SK-N-SH (cell line): Measurements from ENCODE around the gene C1orf210.

Source experiments
- ELF1 ChIP-seq: IDR thresholded peaks from 2 replicates; pipeline ENCODE4 v1.4.0; 2012
- EZH2phosphoT487 ChIP-seq: fragments of 200-600 bp; sonication (generic); IDR thresholded peaks from 2 replicates; pipeline ENCODE4 v1.6.1; 2017; ENCODE audit warnings: low read depth, mixed run types, mild to moderate bottlenecking, antibody characterized with exemption, moderate library complexity, borderline replicate concordance
- GATA2 ChIP-seq: sonication (generic); formaldehyde crosslinking; IDR thresholded peaks from 2 replicates; pipeline ENCODE4 v1.5.0; 2020; ENCODE audit warnings: mild to moderate bottlenecking, missing genetic modification reagents
- POLR2AphosphoS5 ChIP-seq: IDR thresholded peaks from 2 replicates; pipeline ENCODE4 v1.6.1; 2012; ENCODE audit warnings: low read depth, low read length
- RFX5 ChIP-seq: IDR thresholded peaks from 2 replicates; pipeline ENCODE4 v1.6.1; 2012; ENCODE audit warnings: mild to moderate bottlenecking, improper control_type of control experiment, low read length
- TAF1 ChIP-seq: IDR thresholded peaks from 2 replicates; pipeline ENCODE4 v1.6.1; 2012; ENCODE audit warnings: low read depth, mild to moderate bottlenecking, low read length, moderate library complexity, borderline replicate concordance
- YY1 ChIP-seq: IDR thresholded peaks from 2 replicates; pipeline ENCODE4 v1.4.0; 2012; ENCODE audit warnings: low read depth, mild to moderate bottlenecking
- TF ChIP-seq, protein P1 (sequence below): fragments of 200-600 bp; sonication (generic); IDR thresholded peaks from 2 replicates; pipeline ENCODE4 v1.6.1; 2017; ENCODE audit warnings: antibody characterized with exemption, mild to moderate bottlenecking, moderate library complexity
- TF ChIP-seq, protein P2 (sequence below): fragments of 150-350 bp; IDR thresholded peaks from 2 replicates; pipeline ENCODE4 v1.6.1; 2017; ENCODE audit warnings: antibody characterized with exemption, low read length, low read depth, borderline replicate concordance
- TF ChIP-seq, protein P3 (sequence below): IDR thresholded peaks from 2 replicates; pipeline ENCODE4 v1.4.0; 2012; ENCODE audit warnings: low read depth, borderline replicate concordance
- TF ChIP-seq, protein P4 (sequence below): IDR thresholded peaks from 2 replicates; pipeline ENCODE4 v1.4.0; 2012; ENCODE audit warnings: low read depth

DNA sequence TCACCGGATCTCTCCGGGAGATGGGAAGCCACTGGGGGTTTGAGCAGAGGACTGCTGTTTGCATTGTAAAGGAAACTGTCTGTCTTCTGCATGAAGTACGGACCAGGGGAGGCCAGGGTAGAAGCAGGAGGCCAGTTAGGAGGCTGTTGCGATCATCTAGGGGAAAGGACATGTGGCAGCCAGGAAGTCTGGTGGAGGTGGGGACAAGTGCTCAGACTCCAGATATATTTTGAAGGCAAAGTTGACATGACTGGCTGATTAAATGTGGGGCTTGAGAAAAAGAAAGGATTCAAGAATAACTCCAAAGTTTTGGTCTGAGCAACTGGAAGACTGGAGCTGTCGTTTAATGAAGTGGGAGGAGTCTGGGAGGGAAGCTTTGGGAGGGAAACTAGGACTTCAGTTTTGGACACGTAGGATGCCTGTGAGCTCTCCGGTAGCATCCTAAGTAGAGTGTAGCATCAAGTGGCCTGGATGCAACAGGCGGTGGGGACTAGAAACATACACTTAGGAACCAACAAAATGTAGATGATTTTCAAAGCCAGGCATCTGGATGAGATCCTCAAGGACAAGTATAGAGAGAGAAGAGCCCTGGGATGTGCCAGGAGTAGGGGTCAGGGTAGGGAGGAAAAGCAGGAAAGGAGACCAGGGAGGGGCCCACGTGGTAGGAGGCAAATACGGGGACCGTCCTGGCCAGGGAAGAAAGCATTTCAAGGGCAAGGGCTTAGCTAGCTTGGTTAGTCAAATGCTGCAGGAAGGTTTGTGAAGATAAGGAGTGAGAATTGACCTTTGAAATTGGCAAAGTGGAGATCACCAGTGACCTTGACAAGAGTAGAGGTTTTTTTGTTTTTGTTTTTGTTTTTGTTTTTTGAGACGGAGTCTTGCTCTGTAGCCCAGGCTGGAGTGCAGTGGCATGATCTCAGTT, 3.7 kb upstream of the C1orf210 start:
- TF ChIP-seq, protein P1, sequence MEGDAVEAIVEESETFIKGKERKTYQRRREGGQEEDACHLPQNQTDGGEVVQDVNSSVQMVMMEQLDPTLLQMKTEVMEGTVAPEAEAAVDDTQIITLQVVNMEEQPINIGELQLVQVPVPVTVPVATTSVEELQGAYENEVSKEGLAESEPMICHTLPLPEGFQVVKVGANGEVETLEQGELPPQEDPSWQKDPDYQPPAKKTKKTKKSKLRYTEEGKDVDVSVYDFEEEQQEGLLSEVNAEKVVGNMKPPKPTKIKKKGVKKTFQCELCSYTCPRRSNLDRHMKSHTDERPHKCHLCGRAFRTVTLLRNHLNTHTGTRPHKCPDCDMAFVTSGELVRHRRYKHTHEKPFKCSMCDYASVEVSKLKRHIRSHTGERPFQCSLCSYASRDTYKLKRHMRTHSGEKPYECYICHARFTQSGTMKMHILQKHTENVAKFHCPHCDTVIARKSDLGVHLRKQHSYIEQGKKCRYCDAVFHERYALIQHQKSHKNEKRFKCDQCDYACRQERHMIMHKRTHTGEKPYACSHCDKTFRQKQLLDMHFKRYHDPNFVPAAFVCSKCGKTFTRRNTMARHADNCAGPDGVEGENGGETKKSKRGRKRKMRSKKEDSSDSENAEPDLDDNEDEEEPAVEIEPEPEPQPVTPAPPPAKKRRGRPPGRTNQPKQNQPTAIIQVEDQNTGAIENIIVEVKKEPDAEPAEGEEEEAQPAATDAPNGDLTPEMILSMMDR: no peak
- TF ChIP-seq POLR2AphosphoS5: no peak
- no peak for TF ChIP-seq GATA2 (CRISPR knock-in tag)
- TF ChIP-seq, protein P2, sequence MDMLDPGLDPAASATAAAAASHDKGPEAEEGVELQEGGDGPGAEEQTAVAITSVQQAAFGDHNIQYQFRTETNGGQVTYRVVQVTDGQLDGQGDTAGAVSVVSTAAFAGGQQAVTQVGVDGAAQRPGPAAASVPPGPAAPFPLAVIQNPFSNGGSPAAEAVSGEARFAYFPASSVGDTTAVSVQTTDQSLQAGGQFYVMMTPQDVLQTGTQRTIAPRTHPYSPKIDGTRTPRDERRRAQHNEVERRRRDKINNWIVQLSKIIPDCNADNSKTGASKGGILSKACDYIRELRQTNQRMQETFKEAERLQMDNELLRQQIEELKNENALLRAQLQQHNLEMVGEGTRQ: no peak
- TF ChIP-seq, protein P3, sequence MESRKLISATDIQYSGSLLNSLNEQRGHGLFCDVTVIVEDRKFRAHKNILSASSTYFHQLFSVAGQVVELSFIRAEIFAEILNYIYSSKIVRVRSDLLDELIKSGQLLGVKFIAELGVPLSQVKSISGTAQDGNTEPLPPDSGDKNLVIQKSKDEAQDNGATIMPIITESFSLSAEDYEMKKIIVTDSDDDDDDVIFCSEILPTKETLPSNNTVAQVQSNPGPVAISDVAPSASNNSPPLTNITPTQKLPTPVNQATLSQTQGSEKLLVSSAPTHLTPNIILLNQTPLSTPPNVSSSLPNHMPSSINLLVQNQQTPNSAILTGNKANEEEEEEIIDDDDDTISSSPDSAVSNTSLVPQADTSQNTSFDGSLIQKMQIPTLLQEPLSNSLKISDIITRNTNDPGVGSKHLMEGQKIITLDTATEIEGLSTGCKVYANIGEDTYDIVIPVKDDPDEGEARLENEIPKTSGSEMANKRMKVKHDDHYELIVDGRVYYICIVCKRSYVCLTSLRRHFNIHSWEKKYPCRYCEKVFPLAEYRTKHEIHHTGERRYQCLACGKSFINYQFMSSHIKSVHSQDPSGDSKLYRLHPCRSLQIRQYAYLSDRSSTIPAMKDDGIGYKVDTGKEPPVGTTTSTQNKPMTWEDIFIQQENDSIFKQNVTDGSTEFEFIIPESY: no peak
- no peak for TF ChIP-seq RFX5
- TF ChIP-seq, protein P4, sequence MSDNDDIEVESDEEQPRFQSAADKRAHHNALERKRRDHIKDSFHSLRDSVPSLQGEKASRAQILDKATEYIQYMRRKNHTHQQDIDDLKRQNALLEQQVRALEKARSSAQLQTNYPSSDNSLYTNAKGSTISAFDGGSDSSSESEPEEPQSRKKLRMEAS: no peak
- no peak for TF ChIP-seq ELF1
- no peak for TF ChIP-seq TAF1
- no peak for TF ChIP-seq YY1
- no peak for TF ChIP-seq EZH2phosphoT487
